Measurements from ENCODE around the gene DHCR24.

DNA sequence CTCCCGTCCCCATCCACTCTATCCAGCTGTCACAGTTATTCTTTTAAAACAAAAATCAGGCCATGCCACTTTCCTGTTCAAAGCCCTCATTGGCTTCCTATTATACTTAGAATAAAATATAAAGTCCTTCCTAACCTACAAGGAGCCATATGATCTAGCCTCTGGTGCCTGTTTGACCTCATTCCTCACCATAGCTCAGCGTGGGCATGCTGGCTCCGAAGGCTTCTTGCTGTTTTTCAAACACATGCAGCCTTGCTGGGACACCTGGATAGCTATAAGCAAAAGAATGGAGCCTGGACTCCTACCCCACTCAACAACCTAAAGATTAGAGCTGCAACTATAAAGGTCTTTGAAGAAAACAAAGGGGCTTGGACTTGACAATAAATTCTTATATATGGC lies 23.7 kb downstream of the DHCR24 start:
- no peak for TF ChIP-seq FOXM1 (IDR thresholded peaks at IDR 0.05; ENCODE audit: borderline replicate concordance)
- no peak for TF ChIP-seq BHLHE40 (IDR thresholded peaks at IDR 0.05; ENCODE audit: borderline replicate concordance)
- no peak for TF ChIP-seq ZNF384 (IDR thresholded peaks at IDR 0.05)
- no peak for TF ChIP-seq SP1 (IDR thresholded peaks at IDR 0.05)
